Stomach (tissue), 9 donors: ENCODE results near the gene NAIF1. TPM values are rescaled to one million over a fixed set of nuclear protein-coding genes. Genes with fewer than 3 reads are reported as not detected.
A peak's percentile ranks its signal among the peaks of the same experiment; 100 is the strongest.

Source experiments
- DNase-seq, 2 donors: peaks; one replicate each; pipeline versions ENCODE4 v3.0.0 to v3.0.0-alpha.2; 2013 to 2019
- H3K27ac ChIP-seq, 5 donors: fragments of 200-600 bp in 4 of 5; sonication (generic) in 4 of 5; one replicate each; pipeline ENCODE4 v1.5.1; 2013 to 2019; ENCODE audit warnings: mild to moderate bottlenecking in 1 of 5, moderate library complexity in 1 of 5
- H3K27me3 ChIP-seq, 3 donors: fragments of 200-600 bp; sonication (generic); one replicate each; pipeline ENCODE4 v1.5.1; 2017 to 2019; ENCODE audit warnings: mixed run types in 1 of 3
- H3K36me3 ChIP-seq, 4 donors: fragments of 200-600 bp; sonication (generic); 1 replicate in 3 of 4; 2 replicates in 1 of 4; pipeline ENCODE4 v1.5.1; 2016 to 2019
- H3K4me1 ChIP-seq, 4 donors: fragments of 200-600 bp; sonication (generic); one replicate each; pipeline ENCODE4 v1.5.1; 2016 to 2019
- H3K4me3 ChIP-seq, 4 donors: fragments of 200-600 bp; sonication (generic) in 3 of 4; one replicate each; pipeline ENCODE4 v1.5.1; 2016 to 2019; ENCODE audit warnings: mild to moderate bottlenecking in 1 of 4
- H3K9me3 ChIP-seq, 4 donors: fragments of 200-600 bp; sonication (generic); one replicate each; pipeline ENCODE4 v1.5.1; 2016 to 2019
- CTCF ChIP-seq, 7 experiments: fragments of 450-650 bp in 4 of 7; fragments of 200-600 bp in 3 of 7; sonication (generic) in 3 of 7; IDR thresholded peaks; one replicate each; pipeline ENCODE4 v1.5.1; 2016 to 2019; ENCODE audit warnings: antibody characterized with exemption in 7 of 7, control low read depth in 2 of 7, mild to moderate bottlenecking in 1 of 7
- EP300 ChIP-seq: sonication (generic); formaldehyde crosslinking; IDR thresholded peaks from one replicate; pipeline ENCODE4 v1.6.1; 2017; ENCODE audit warnings: antibody characterized with exemption
- POLR2A ChIP-seq, 4 donors: fragments of 450-650 bp; IDR thresholded peaks; one replicate each; pipeline ENCODE4 v1.6.1; 2016; ENCODE audit warnings: antibody characterized with exemption in 4 of 4, control low read depth in 2 of 4, mild to moderate bottlenecking in 1 of 4, moderate library complexity in 1 of 4
- POLR2AphosphoS5 ChIP-seq, 3 donors: sonication (generic); formaldehyde crosslinking; IDR thresholded peaks; one replicate each; pipeline ENCODE4 v1.6.1; 2016; ENCODE audit warnings: antibody characterized with exemption in 3 of 3
- WGBS, 5 donors: extraction: QIAGEN DNeasy Blood & Tissue Kit in 3 of 5; methylation state at CpG; one replicate each; pipeline versions ENCODE4 v1.1.5 to v1.1.7; 2013 to 2018; 5-methylcytosine and 5-hydroxymethylcytosine counted together
- intact Hi-C: fragments of 100-400 bp; cut with DNase I; formaldehyde crosslinking; loops from one replicate; pipeline ENCODE4 v1.15.1; 2023; ENCODE audit warnings: low total_unique reads
- polyA plus RNA-seq, 3 donors: library from polyadenylated mRNA; stranded (reverse); fragments of 200-250 nt; gene quantifications; one replicate each; pipeline ENCODE4 v1.2.3, GENCODE V29; 2013
- total RNA-seq, 5 donors: library from RNA; depleted of rRNA; stranded (reverse); fragments of >200 nt; gene quantifications; one replicate each; pipeline versions ENCODE4 v1.1.0 to v1.2.3, GENCODE V29; 2014 to 2016
- donor health status: healthy with polysubstance abuse.
- donor health status: Bipolar disorder and iron deficiency.
- donor health status: healthy.

The NAIF1 gene
- total and polyA plus RNA-seq, 8 donors = 1.8 to 40.3 (median 7.8) TPM

GRCh38 chr9:128091571-128091970 is 24.5 kb upstream of the NAIF1 start:
- TF ChIP-seq EP300 = no peak
- no peak for TF ChIP-seq CTCF (IDR thresholded peaks at IDR 0.05)
- TF ChIP-seq POLR2A (IDR thresholded peaks at IDR 0.05) = no peak
- no peak for TF ChIP-seq POLR2AphosphoS5 (IDR thresholded peaks at IDR 0.05)
- no peaks in the 10 kb centered on the region for H3K9me3 ChIP-seq
- no peaks in the 10 kb centered on the region for H3K27me3 ChIP-seq
- H3K36me3 ChIP-seq = no peaks in the 10 kb centered on the region
- 52 to 67% (median 60%) methylated on average over 11 to 13 of the region's 13 CpGs for WGBS, 5 donors
- peak overlapping the region in 4 of 5 donors; percentile 27 to 97 (median 94) for H3K27ac ChIP-seq
- H3K4me1 ChIP-seq = peaks cover 30 to 84% (median 62%) of the 10 kb centered on the region in 4 donors
- DNase-seq = peak in 1 of 2 donors; percentile 36
- intact Hi-C loops = no loop called here
- peak overlapping the region in 2 of 4 donors; percentile 6 to 18 for H3K4me3 ChIP-seq

GRCh38 chr9:128091144-128091543 is 24.0 kb upstream of the NAIF1 start:
- Histone ChIP-seq H3K9me3 (no peaks in the 10 kb centered on the region), H3K27me3 (no peaks in the 10 kb centered on the region), H3K36me3 (no peaks in the 10 kb centered on the region), H3K4me1 (peaks cover 30 to 80% (median 61%) of the 10 kb centered on the region in 4 donors), H3K4me3 (peak overlapping the region in 2 of 4 donors; percentile 6 to 18), H3K27ac (peak overlapping the region in 3 of 5 donors; percentile 93 to 97 (median 96))
- WGBS, 5 donors = 61 to 74% (median 67%) methylated on average over 13 of the region's 13 CpGs
- peak in 1 of 2 donors; percentile 94 for DNase-seq
- intact Hi-C loops = no loop called here
- no peak for TF ChIP-seq EP300
- TF ChIP-seq POLR2A (IDR thresholded peaks at IDR 0.05) = no peak
- no peak for TF ChIP-seq POLR2AphosphoS5 (IDR thresholded peaks at IDR 0.05)
- TF ChIP-seq CTCF (IDR thresholded peaks at IDR 0.05) = no peak

- Histone ChIP-seq H3K9me3 (no peaks in the 10 kb centered on the region), H3K4me1 (peaks cover 20 to 63% (median 49%) of the 10 kb centered on the region in 4 donors), H3K4me3 (no peak overlapping the region), H3K27me3 (no peaks in the 10 kb centered on the region), H3K27ac (peak overlapping the region in 1 of 5 donors; percentile 24), H3K36me3 (no peaks in the 10 kb centered on the region)
- WGBS, 5 donors = 82 to 100% (median 87%) methylated on average over 1 of the region's 1 CpG
- DNase-seq = no peak
- intact Hi-C loops = no loop called here
- TF ChIP-seq EP300 = no peak
- TF ChIP-seq POLR2AphosphoS5 (IDR thresholded peaks at IDR 0.05) = no peak
- TF ChIP-seq CTCF (IDR thresholded peaks at IDR 0.05) = no peak
- no peak for TF ChIP-seq POLR2A (IDR thresholded peaks at IDR 0.05)
Measured at GRCh38 chr9:128089299-128089698, 22.2 kb upstream of the NAIF1 start.

GRCh38 chr9:128088253-128088945 is 21.3 kb upstream of the NAIF1 start:
- peak in 1 of 2 donors; percentile 41 for DNase-seq
- no peak for TF ChIP-seq EP300
- TF ChIP-seq POLR2A (IDR thresholded peaks at IDR 0.05) = no peak
- no peak for TF ChIP-seq CTCF (IDR thresholded peaks at IDR 0.05)
- TF ChIP-seq POLR2AphosphoS5 (IDR thresholded peaks at IDR 0.05) = no peak
- Histone ChIP-seq H3K36me3 (no peaks in the 10 kb centered on the region), H3K27ac (peak overlapping the region; percentile 15 to 58 (median 25)), H3K4me1 (peaks cover 20 to 61% (median 44%) of the 10 kb centered on the region in 4 donors), H3K4me3 (no peak overlapping the region), H3K27me3 (no peaks in the 10 kb centered on the region), H3K9me3 (no peaks in the 10 kb centered on the region)
- intact Hi-C loops = no loop called here
- 53 to 66% (median 61%) methylated on average over 9 of the region's 9 CpGs for WGBS, 5 donors
